SK-N-SH treated with all-trans-retinoic acid at 6 μM for 48 hours (cell line): ENCODE results near the gene ITIH1.

Experiments
- ATAC-seq: fragments of 200-7000 bp; cut with Tn5 transposase; 3 replicates; pipeline ENCODE4 v1.9.1; 2020; ENCODE audit warnings: mild to moderate bottlenecking, moderate library complexity
- ARNTL ChIP-seq: fragments of 450-650 bp; formaldehyde crosslinking; IDR thresholded peaks from 2 replicates; pipeline ENCODE4 v1.5.0; 2020; ENCODE audit warnings: low read depth, mild to moderate bottlenecking, moderate library complexity, borderline replicate concordance
- CREB5 ChIP-seq: fragments of 250-450 bp; sonication (Bioruptor Pico); IDR thresholded peaks from 2 replicates; pipeline ENCODE4 v1.5.1; 2020; ENCODE audit warnings: low read depth, mild to moderate bottlenecking, moderate library complexity
- CSRNP3 ChIP-seq: fragments of 250-450 bp; sonication (Bioruptor Pico); IDR thresholded peaks from 2 replicates; pipeline ENCODE4 v1.5.1; 2021; ENCODE audit warnings: mild to moderate bottlenecking, moderate library complexity
- GLIS3 ChIP-seq: fragments of 250-450 bp; sonication (Bioruptor Pico); IDR thresholded peaks from 2 replicates; pipeline ENCODE4 v1.5.0; 2020; ENCODE audit warnings: mild to moderate bottlenecking, moderate library complexity
- ISL1 ChIP-seq: fragments of 250-450 bp; sonication (Bioruptor Pico); IDR thresholded peaks from 2 replicates; pipeline ENCODE4 v2.1.2; 2022; ENCODE audit warnings: mild to moderate bottlenecking, moderate library complexity
- OSR1 ChIP-seq: fragments of 250-450 bp; sonication (Bioruptor Pico); IDR thresholded peaks from 2 replicates; pipeline ENCODE4 v1.8.0; 2022; ENCODE audit warnings: moderate library complexity, mild to moderate bottlenecking, inconsistent platforms
- PATZ1 ChIP-seq: fragments of 250-450 bp; sonication (Bioruptor Pico); IDR thresholded peaks from 2 replicates; pipeline ENCODE4 v1.8.0; 2020; ENCODE audit warnings: mild to moderate bottlenecking, moderate library complexity, borderline replicate concordance
- RARB ChIP-seq: fragments of 250-450 bp; sonication (Bioruptor Pico); IDR thresholded peaks from 2 replicates; pipeline ENCODE4 v1.8.0; 2021; ENCODE audit warnings: mild to moderate bottlenecking, moderate library complexity
- SNAI2 ChIP-seq: fragments of 250-450 bp; sonication (Bioruptor Pico); IDR thresholded peaks from 2 replicates; pipeline ENCODE4 v1.5.0; 2020; ENCODE audit warnings: mild to moderate bottlenecking, moderate library complexity
- TCF4 ChIP-seq: fragments of 250-450 bp; sonication (Bioruptor Pico); IDR thresholded peaks from 2 replicates; pipeline ENCODE4 v1.8.0; 2021; ENCODE audit warnings: mild to moderate bottlenecking, moderate library complexity, borderline replicate concordance
- TOX ChIP-seq: fragments of 250-450 bp; sonication (Bioruptor Pico); IDR thresholded peaks from 2 replicates; pipeline ENCODE4 v1.8.0; 2021; ENCODE audit warnings: mild to moderate bottlenecking, moderate library complexity, borderline replicate concordance
- TSHZ2 ChIP-seq: fragments of 250-450 bp; sonication (Bioruptor Pico); IDR thresholded peaks from 2 replicates; pipeline ENCODE4 v1.5.0; 2020; ENCODE audit warnings: mild to moderate bottlenecking, moderate library complexity
- ZC3H10 ChIP-seq: fragments of 250-450 bp; sonication (Bioruptor Pico); IDR thresholded peaks from 2 replicates; pipeline ENCODE4 v1.5.1; 2021; ENCODE audit warnings: mild to moderate bottlenecking, moderate library complexity
- ZFP3 ChIP-seq: fragments of 250-450 bp; sonication (Bioruptor Pico); IDR thresholded peaks from 2 replicates; pipeline ENCODE4 v1.5.0; 2020; ENCODE audit warnings: mild to moderate bottlenecking, moderate library complexity
- ZNF565 ChIP-seq: fragments of 450-650 bp; formaldehyde crosslinking; conservative IDR thresholded peaks from 2 replicates; pipeline ENCODE4 v1.5.0; 2020; ENCODE audit warnings: low read depth, mild to moderate bottlenecking, moderate library complexity
- ZNF70 ChIP-seq: fragments of 450-650 bp; formaldehyde crosslinking; IDR thresholded peaks from 2 replicates; pipeline ENCODE4 v1.5.0; 2020; ENCODE audit warnings: mild to moderate bottlenecking, moderate library complexity
- TF ChIP-seq, protein P1 (sequence below): fragments of 250-450 bp; sonication (Bioruptor Pico); IDR thresholded peaks from 2 replicates; pipeline ENCODE4 v1.8.0; 2021; ENCODE audit warnings: low read depth, mild to moderate bottlenecking, moderate library complexity, borderline replicate concordance

The ITIH1 gene

GRCh38 chr3:52813810-52814209 lies 36.4 kb downstream of the ITIH1 start (continued):
- TF ChIP-seq PATZ1 (no peak), CREB5 (CRISPR knock-in tag) (no peak), TOX (no peak), CSRNP3 (CRISPR knock-in tag) (no peak), ZNF565 (CRISPR knock-in tag) (no peak)

- TF ChIP-seq ZNF70 (no peak), SNAI2 (CRISPR knock-in tag) (no peak), CSRNP3 (CRISPR knock-in tag) (no peak)
- TF ChIP-seq, protein P1, sequence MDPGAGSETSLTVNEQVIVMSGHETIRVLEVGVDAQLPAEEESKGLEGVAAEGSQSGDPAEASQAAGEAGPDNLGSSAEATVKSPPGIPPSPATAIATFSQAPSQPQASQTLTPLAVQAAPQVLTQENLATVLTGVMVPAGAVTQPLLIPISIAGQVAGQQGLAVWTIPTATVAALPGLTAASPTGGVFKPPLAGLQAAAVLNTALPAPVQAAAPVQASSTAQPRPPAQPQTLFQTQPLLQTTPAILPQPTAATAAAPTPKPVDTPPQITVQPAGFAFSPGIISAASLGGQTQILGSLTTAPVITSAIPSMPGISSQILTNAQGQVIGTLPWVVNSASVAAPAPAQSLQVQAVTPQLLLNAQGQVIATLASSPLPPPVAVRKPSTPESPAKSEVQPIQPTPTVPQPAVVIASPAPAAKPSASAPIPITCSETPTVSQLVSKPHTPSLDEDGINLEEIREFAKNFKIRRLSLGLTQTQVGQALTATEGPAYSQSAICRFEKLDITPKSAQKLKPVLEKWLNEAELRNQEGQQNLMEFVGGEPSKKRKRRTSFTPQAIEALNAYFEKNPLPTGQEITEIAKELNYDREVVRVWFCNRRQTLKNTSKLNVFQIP (CRISPR knock-in tag), result no peak
- ATAC-seq, result no peak
Observed at GRCh38 chr3:52816199-52816598, 38.8 kb downstream of the ITIH1 start.

DNA sequence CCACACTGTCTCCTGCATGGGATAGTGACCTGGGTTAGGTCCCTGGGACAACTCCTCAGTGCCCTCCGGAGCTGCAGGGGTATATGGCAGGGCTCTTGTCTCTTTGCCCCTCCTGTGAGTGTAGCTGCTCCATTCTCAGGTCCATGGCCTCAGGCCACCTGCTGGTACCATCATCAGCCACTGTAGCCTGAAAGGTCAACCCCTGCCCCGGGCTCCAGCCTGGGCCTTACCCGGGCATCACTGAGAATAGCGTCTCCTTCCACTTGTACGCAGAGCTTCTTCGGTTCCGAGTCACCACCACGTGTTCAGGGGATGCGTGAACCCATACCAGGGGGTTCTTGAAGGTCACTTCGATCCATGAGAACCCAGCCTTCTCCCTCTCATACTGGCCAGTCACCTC lies 39.3 kb downstream of the ITIH1 start:
- no peak for ATAC-seq
- no peak for TF ChIP-seq ZC3H10 (CRISPR knock-in tag)
- TF ChIP-seq TOX, result no peak
- no peak for TF ChIP-seq GLIS3
- TF ChIP-seq ZFP3 (CRISPR knock-in tag), result no peak
- no peak for TF ChIP-seq ARNTL (CRISPR knock-in tag)
- TF ChIP-seq TSHZ2, result no peak
- TF ChIP-seq ISL1, result no peak
- TF ChIP-seq PATZ1, result no peak
- TF ChIP-seq ZNF565 (CRISPR knock-in tag), result no peak
- TF ChIP-seq SNAI2 (CRISPR knock-in tag), result no peak
- TF ChIP-seq TCF4 (CRISPR knock-in tag), result no peak
- no peak for TF ChIP-seq OSR1 (CRISPR knock-in tag)
- no peak for TF ChIP-seq RARB (CRISPR knock-in tag)
